Choroid plexus epithelial cell (primary cell): ENCODE measurements around the gene GTF2H3.

Experiments used
- DNase-seq: peaks from one replicate; pipeline ENCODE4 v3.0.0-alpha.2; 2010; ENCODE audit warnings: low read depth
- H3K4me3 ChIP-seq: 2 replicates; pipeline ENCODE4 v1.5.1; 2011; ENCODE audit warnings: low read depth, mild to moderate bottlenecking, control low read depth, low read length, moderate library complexity
- CTCF ChIP-seq: conservative IDR thresholded peaks from 2 replicates; pipeline ENCODE4 v1.5.1; 2011; ENCODE audit warnings: low read depth, mild to moderate bottlenecking, control low read depth, inconsistent platforms, low read length, moderate library complexity

Gene GTF2H3

GRCh38 chr12:123645380-123645779, 11.8 kb downstream of the GTF2H3 start:
- H3K4me3 ChIP-seq: no peak overlapping the region
- no peak for TF ChIP-seq CTCF
- DNase-seq: no peak

DNA sequence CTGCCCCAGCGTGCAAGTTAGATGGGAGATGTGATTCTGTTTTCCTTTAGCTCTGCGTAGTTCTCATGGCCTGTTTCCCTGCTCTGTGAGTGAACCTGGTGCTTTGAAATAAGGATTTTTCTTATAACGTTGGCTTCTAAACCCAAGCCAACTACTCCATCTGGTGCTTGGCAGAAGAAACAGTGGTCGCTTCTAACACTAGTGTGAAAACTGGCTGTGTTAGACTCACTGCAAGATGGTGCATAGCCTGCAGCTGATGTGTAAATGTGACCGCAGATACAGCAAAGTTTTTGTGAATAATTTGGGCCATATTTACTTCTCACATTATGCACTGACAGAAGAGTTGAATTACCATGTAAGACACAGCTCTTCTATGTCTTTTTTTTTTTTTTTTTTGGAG, 12.2 kb downstream of the GTF2H3 start:
- TF ChIP-seq CTCF: no peak
- H3K4me3 ChIP-seq: no peak overlapping the region
- no peak for DNase-seq

DNA sequence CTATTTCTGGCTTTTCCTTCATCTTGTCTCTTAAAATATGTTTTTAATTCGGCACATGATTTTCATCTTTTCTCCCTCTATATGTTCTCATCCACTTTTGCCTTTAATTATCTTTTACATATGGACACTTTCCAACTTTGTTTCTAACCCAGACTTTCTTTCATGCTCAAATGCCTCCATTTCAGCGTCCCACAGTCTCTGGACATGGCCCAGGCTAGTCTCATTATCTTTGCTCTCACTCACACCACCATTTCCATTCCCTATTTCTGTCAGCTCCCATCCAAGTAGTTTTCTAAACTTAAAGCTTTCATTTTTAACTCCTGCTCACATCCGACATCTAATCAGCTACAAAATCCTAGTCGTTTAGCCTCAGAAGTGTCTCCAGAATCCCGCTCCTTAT, 14.8 kb downstream of the GTF2H3 start:
- DNase-seq: no peak
- H3K4me3 ChIP-seq: no peak overlapping the region
- no peak for TF ChIP-seq CTCF

GRCh38 chr12:123654129-123654701, 20.6 kb downstream of the GTF2H3 start:
- H3K4me3 ChIP-seq: no peak overlapping the region
- no peak for DNase-seq
- TF ChIP-seq CTCF: no peak

- DNase-seq: no peak
- no peak for TF ChIP-seq CTCF
Measured at GRCh38 chr12:123655420-123655819, 21.8 kb downstream of the GTF2H3 start.

GRCh38 chr12:123656392-123656791, 22.8 kb downstream of the GTF2H3 start:
- TF ChIP-seq CTCF: no peak
- H3K4me3 ChIP-seq: no peak overlapping the region
- DNase-seq: no peak

More at GRCh38 chr12:123655420-123655819, 21.8 kb downstream of the GTF2H3 start:
- H3K4me3 ChIP-seq: no peak overlapping the region

DNA sequence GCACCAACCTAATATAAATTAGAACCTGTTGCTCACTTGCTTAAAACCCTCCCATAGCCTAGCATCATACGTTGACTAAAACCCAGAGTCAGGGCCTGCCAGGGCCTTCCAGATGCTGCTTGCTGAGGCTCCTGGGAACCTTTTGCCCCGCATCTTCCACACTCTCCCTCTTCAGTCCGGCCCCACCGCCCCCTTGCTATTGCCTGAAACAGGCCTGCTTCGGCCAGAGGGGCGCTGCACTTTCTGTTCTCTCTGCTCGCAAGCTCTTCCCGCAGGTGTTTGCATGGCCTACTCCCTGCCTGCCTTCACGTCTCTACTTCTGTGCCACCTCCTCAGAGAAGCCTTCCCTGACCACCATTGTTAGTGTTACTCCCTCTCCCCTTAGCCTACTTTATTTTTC, 23.6 kb downstream of the GTF2H3 start:
- DNase-seq: no peak
- H3K4me3 ChIP-seq: no peak overlapping the region
- no peak for TF ChIP-seq CTCF
